Peyer's patch (tissue), 4 donors: ENCODE measurements around the gene KRT79.

ENCODE experiments used
- POLR2A ChIP-seq, 2 donors: fragments of 450-650 bp; IDR thresholded peaks; one replicate each; pipeline ENCODE4 v1.5.1; 2017; ENCODE audit warnings: antibody characterized with exemption in 2 of 2, mild to moderate bottlenecking in 2 of 2, moderate library complexity in 2 of 2
- TF ChIP-seq, protein P1 (sequence below), 6 experiments: fragments of 450-650 bp in 4 of 6; fragments of 200-600 bp in 2 of 6; sonication (generic) in 1 of 6; IDR thresholded peaks; one replicate each; pipeline ENCODE4 v1.5.1; 2017 to 2019; ENCODE audit warnings: antibody characterized with exemption in 6 of 6, mild to moderate bottlenecking in 3 of 6, moderate library complexity in 1 of 6

DNA sequence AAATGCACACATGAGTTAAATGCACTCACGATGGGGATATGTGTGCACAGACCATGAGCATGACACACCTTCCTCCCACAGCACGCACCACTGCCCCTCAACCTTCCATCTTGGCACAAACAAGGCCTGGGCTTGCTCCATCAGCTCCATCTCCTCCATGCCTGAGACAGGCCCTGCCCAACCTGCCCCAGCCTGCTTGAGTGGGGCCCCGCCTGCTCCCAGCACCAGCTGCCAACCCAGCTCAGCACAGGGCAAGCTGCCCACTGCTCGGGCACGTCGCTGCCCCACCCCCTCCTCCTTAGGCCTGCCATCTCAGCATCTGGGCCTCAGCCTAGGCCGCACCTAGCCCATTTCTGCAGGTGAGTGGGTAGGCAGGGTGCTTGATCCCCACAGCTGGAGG is 42.3 kb upstream of the KRT79 start:
- TF ChIP-seq, protein P1, sequence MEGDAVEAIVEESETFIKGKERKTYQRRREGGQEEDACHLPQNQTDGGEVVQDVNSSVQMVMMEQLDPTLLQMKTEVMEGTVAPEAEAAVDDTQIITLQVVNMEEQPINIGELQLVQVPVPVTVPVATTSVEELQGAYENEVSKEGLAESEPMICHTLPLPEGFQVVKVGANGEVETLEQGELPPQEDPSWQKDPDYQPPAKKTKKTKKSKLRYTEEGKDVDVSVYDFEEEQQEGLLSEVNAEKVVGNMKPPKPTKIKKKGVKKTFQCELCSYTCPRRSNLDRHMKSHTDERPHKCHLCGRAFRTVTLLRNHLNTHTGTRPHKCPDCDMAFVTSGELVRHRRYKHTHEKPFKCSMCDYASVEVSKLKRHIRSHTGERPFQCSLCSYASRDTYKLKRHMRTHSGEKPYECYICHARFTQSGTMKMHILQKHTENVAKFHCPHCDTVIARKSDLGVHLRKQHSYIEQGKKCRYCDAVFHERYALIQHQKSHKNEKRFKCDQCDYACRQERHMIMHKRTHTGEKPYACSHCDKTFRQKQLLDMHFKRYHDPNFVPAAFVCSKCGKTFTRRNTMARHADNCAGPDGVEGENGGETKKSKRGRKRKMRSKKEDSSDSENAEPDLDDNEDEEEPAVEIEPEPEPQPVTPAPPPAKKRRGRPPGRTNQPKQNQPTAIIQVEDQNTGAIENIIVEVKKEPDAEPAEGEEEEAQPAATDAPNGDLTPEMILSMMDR (IDR thresholded peaks at IDR 0.05): no peak
- TF ChIP-seq POLR2A (IDR thresholded peaks at IDR 0.05): no peak
